Effector memory CD8-positive, alpha-beta T cell (primary cell): Measurements from ENCODE around the gene EIF5AL1.
"Not testable (repeated sequence)": the region's sequence is repeated elsewhere in the genome, so short reads cannot be mapped to it uniquely, and the experiment has no call there.

Experiments
- ATAC-seq: fragments of 150-1000 bp; cut with Tn5 transposase; replicated peaks from 2 replicates; pipeline ENCODE4 v1.10.0; 2021; ENCODE audit warnings: mild to moderate bottlenecking, moderate library complexity
- DNase-seq, 3 experiments: peaks; one replicate each; pipeline ENCODE4 v3.0.0; 2021
- H3K27ac Mint-ChIP-seq, 2 donors: one replicate each; pipeline ENCODE4 v1.8.0; 2022; ENCODE audit warnings: mild to moderate bottlenecking in 2 of 2, mixed read lengths in 2 of 2, moderate library complexity in 2 of 2
- H3K27me3 Mint-ChIP-seq, 2 donors: one replicate each; pipeline ENCODE4 v1.8.0; 2022; ENCODE audit warnings: mixed read lengths in 2 of 2
- H3K36me3 Mint-ChIP-seq: one replicate; pipeline ENCODE4 v1.8.0; 2022; ENCODE audit warnings: mild to moderate bottlenecking, moderate library complexity, mixed read lengths; ENCODE audit not compliant: insufficient read depth
- H3K4me1 Mint-ChIP-seq, 2 donors: one replicate each; pipeline ENCODE4 v1.8.0; 2022; ENCODE audit warnings: low read depth in 2 of 2, mixed read lengths in 2 of 2
- H3K4me3 Mint-ChIP-seq, 2 donors: one replicate each; pipeline ENCODE4 v1.8.0; 2022; ENCODE audit warnings: mild to moderate bottlenecking in 2 of 2, mixed read lengths in 2 of 2, moderate library complexity in 2 of 2
- H3K9me3 Mint-ChIP-seq, 2 donors: one replicate each; pipeline ENCODE4 v1.8.0; 2022; ENCODE audit warnings: mixed read lengths in 2 of 2

Gene EIF5AL1

GRCh38 chr10:79508245-79508644 lies 4.1 kb upstream of the EIF5AL1 start:
- H3K9me3 Mint-ChIP-seq, H3K4me1 Mint-ChIP-seq, H3K36me3 Mint-ChIP-seq, H3K27ac Mint-ChIP-seq, H3K4me3 Mint-ChIP-seq, ATAC-seq, DNase-seq: not testable (repeated sequence)
- H3K27me3 Mint-ChIP-seq = peaks cover 16 to 29% of the 10 kb centered on the region in 2 donors

GRCh38 chr10:79509306-79509933 lies 2.9 kb upstream of the EIF5AL1 start:
- H3K36me3 Mint-ChIP-seq, H3K4me1 Mint-ChIP-seq, H3K9me3 Mint-ChIP-seq, H3K27ac Mint-ChIP-seq, ATAC-seq, H3K4me3 Mint-ChIP-seq, DNase-seq: not testable (repeated sequence)
- peaks cover 12 to 31% of the 10 kb centered on the region in 2 donors for H3K27me3 Mint-ChIP-seq

GRCh38 chr10:79509934-79510508 lies 2.3 kb upstream of the EIF5AL1 start:
- H3K36me3 Mint-ChIP-seq, ATAC-seq, H3K9me3 Mint-ChIP-seq, DNase-seq, H3K4me1 Mint-ChIP-seq, H3K27ac Mint-ChIP-seq, H3K4me3 Mint-ChIP-seq: not testable (repeated sequence)
- peaks cover 12 to 31% of the 10 kb centered on the region in 2 donors for H3K27me3 Mint-ChIP-seq

GRCh38 chr10:79516532-79517205 lies 4.3 kb downstream of the EIF5AL1 start:
- H3K4me3 Mint-ChIP-seq, H3K36me3 Mint-ChIP-seq, H3K4me1 Mint-ChIP-seq, ATAC-seq, H3K9me3 Mint-ChIP-seq, DNase-seq, H3K27me3 Mint-ChIP-seq, H3K27ac Mint-ChIP-seq: not testable (repeated sequence)

GRCh38 chr10:79517567-79517966 lies 5.2 kb downstream of the EIF5AL1 start:
- ATAC-seq = not testable (repeated sequence)

GRCh38 chr10:79521751-79522150 lies 9.4 kb downstream of the EIF5AL1 start:
- not testable (repeated sequence) for H3K36me3 Mint-ChIP-seq, ATAC-seq, H3K9me3 Mint-ChIP-seq, H3K27ac Mint-ChIP-seq, DNase-seq, H3K4me3 Mint-ChIP-seq, H3K4me1 Mint-ChIP-seq
- H3K27me3 Mint-ChIP-seq = peaks cover 4 to 11% of the 10 kb centered on the region in 2 donors

More at GRCh38 chr10:79517567-79517966, 5.2 kb downstream of the EIF5AL1 start:
- not testable (repeated sequence) for H3K36me3 Mint-ChIP-seq, H3K27ac Mint-ChIP-seq, H3K9me3 Mint-ChIP-seq, H3K27me3 Mint-ChIP-seq, DNase-seq, H3K4me3 Mint-ChIP-seq, H3K4me1 Mint-ChIP-seq

- not testable (repeated sequence) for H3K9me3 Mint-ChIP-seq, H3K4me1 Mint-ChIP-seq, DNase-seq, H3K27ac Mint-ChIP-seq, H3K36me3 Mint-ChIP-seq, ATAC-seq, H3K4me3 Mint-ChIP-seq
- peaks cover 4 to 11% of the 10 kb centered on the region in 2 donors for H3K27me3 Mint-ChIP-seq
Observed at GRCh38 chr10:79522464-79522863, 10.1 kb downstream of the EIF5AL1 start.

GRCh38 chr10:79523157-79523853 lies 11.0 kb downstream of the EIF5AL1 start:
- H3K4me1 Mint-ChIP-seq, H3K9me3 Mint-ChIP-seq, H3K27ac Mint-ChIP-seq, DNase-seq, H3K4me3 Mint-ChIP-seq, ATAC-seq, H3K36me3 Mint-ChIP-seq: not testable (repeated sequence)
- peaks cover 4 to 11% of the 10 kb centered on the region in 2 donors for H3K27me3 Mint-ChIP-seq

GRCh38 chr10:79525049-79525710 lies 12.8 kb downstream of the EIF5AL1 start:
- H3K4me1 Mint-ChIP-seq, ATAC-seq, H3K4me3 Mint-ChIP-seq, H3K36me3 Mint-ChIP-seq, DNase-seq, H3K27ac Mint-ChIP-seq, H3K9me3 Mint-ChIP-seq: not testable (repeated sequence)
- H3K27me3 Mint-ChIP-seq = peaks cover 4 to 11% of the 10 kb centered on the region in 2 donors

- not testable (repeated sequence) for DNase-seq, ATAC-seq, H3K9me3 Mint-ChIP-seq, H3K4me3 Mint-ChIP-seq, H3K4me1 Mint-ChIP-seq, H3K27me3 Mint-ChIP-seq, H3K36me3 Mint-ChIP-seq, H3K27ac Mint-ChIP-seq
Observed at GRCh38 chr10:79528261-79528660, 15.9 kb downstream of the EIF5AL1 start.

GRCh38 chr10:79533142-79533902 lies 21.0 kb downstream of the EIF5AL1 start:
- not testable (repeated sequence) for H3K27me3 Mint-ChIP-seq, H3K9me3 Mint-ChIP-seq, DNase-seq, ATAC-seq, H3K4me3 Mint-ChIP-seq, H3K27ac Mint-ChIP-seq, H3K4me1 Mint-ChIP-seq, H3K36me3 Mint-ChIP-seq

- DNase-seq, ATAC-seq, H3K4me1 Mint-ChIP-seq, H3K27me3 Mint-ChIP-seq, H3K9me3 Mint-ChIP-seq, H3K36me3 Mint-ChIP-seq, H3K4me3 Mint-ChIP-seq, H3K27ac Mint-ChIP-seq: not testable (repeated sequence)
Observed at GRCh38 chr10:79533903-79534175, 21.5 kb downstream of the EIF5AL1 start.

- not testable (repeated sequence) for H3K4me1 Mint-ChIP-seq, H3K27ac Mint-ChIP-seq, DNase-seq, ATAC-seq, H3K27me3 Mint-ChIP-seq, H3K36me3 Mint-ChIP-seq, H3K9me3 Mint-ChIP-seq, H3K4me3 Mint-ChIP-seq
Observed at GRCh38 chr10:79538311-79538710, 26.0 kb downstream of the EIF5AL1 start.
